HG03097 (cell line): ENCODE measurements around the gene PCNT.
"Not testable (repeated sequence)": the region's sequence is repeated elsewhere in the genome, so short reads cannot be mapped to it uniquely, and the experiment has no call there.

Source experiments
- ATAC-seq: cut with Tn5 transposase; IDR thresholded peaks from one replicate; pipeline ENCODE4 v1.9.1; 2021; ENCODE audit not compliant: unreplicated experiment, low FRiP score

The PCNT gene

DNA sequence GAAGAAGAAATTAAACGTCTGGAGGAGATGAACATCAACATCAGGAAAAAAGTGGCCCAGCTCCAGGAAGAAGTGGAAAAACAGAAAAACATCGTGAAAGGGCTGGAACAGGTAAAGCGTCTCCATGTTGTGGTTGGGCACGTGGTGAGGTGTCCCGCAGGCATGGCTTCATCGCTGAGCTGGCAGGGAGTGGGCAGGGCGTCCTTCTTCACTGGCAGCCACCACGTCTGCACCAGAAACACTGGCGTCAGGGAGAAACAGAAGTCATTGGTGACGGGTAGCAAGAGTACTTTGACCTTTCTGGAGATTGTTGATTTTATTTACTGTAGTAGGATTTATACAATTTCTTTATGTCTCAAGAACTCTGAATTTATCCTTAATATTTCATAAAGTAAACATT, 75.7 kb downstream of the PCNT start:
- no peak for ATAC-seq

DNA sequence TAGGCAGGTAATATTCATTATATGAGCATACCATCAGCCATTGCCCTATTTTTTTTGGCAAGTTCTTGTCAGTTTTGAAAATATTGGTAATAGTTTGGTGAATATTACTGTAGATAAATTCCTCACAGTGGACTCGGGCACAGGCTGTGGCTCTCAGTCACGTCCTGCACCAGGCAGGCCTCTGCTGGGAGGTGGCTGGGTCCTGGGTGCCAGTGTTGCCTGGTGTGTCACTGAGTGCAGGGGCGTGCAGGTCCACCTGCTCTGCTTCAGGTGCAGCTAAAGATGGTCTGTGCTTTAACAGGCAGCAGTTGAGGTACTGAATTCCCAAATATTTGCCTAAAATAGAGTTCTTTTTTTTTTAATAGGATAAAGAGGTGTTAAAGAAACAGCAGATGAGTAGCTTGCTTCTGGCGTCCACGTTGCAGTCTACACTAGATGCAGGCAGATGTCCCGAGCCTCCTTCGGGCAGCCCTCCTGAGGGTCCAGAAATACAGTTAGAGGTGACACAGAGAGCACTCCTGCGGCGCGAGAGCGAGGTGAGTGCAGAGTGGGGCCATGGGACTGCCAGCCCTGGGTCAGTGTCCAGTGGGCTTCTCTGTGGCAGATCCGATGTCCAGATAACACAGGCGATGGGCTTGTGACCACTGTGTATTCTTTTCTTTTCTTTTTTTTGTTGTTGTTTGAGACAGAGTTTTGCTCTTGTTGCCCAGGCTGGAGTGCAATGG, 77.4 kb downstream of the PCNT start:
- no peak for ATAC-seq

DNA sequence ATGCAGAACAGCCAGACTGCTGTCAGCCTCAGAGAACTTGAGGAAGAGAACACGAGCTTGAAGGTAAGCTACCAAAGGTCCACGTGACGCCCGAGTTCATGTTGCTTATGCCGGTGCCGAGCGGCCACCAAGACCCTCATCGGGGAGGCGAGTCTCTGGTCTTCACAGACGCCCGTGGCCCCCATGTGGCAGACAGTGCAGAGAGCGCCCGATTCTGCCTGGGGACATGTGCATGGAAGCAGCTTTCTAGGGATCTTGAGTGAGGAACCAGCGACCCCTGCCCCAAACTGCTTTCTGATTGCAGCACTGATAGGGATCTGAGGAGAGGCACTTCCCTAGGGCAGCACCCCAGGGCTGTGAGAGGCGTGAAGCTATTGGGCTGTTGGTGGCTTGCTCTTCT, 78.5 kb downstream of the PCNT start:
- ATAC-seq: no peak

DNA sequence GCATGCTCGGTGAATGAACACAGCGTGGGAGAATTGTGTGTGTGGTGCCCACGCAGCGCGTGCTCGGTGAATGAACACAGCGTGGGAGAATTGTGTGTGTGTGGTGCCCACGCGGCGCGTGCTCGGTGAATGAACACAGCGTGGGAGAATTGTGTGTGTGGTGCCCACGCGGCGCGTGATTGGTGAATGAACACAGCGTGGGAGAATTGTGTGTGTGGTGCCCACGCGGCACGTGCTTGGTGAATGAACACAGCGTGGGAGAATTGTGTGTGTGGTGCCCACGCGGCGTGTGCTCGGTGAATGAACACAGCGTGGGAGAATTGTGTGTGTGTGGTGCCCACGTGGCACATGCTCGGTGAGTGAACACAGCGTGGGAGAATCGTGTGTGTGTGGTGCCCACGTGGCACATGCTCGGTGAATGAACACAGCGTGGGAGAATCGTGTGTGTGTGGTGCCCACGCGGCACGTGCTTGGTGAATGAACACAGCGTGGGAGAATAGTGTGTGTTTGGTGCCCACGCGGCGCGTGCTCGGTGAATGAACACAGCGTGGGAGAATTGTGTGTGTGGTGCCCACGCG, 79.4 kb downstream of the PCNT start:
- ATAC-seq: not testable (repeated sequence)

DNA sequence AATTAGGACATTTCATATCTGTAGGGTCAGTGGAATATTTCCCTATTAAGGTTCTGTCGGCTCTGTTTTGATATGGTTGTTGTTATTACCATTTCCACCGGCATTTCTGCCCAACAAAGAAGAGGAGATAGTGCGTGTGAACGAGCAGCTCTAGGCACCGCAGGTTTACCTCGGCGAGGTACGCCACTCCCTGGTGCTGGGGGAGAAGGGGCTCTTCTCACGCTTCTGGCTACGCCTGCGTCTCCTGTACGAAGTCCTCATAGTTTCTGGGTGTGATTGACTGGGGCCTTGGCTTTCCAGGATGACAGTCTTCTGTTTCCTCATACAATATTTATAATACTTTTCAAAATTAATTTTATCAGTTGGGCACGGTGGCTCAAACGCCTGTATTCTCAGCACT, 80.3 kb downstream of the PCNT start:
- no peak for ATAC-seq

DNA sequence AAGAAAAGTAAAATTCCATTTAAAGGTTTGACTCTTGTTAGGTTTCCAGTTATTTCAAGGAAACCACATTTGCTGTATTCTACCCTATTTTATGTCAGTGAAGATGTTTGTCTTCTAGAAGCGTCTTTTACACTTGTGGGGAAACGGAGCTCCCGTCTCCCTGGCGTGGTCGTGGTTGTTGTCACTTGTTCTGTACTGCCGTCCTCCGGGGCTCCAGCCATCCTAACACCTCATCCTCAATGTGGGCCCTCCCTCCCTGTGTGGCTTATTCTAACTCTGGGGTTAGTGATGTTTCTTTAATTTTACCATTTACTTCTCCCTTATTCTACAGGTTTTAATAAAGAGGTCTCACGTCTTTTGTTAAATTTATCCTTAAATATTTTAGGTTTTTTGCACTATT, 82.0 kb downstream of the PCNT start:
- no peak for ATAC-seq

DNA sequence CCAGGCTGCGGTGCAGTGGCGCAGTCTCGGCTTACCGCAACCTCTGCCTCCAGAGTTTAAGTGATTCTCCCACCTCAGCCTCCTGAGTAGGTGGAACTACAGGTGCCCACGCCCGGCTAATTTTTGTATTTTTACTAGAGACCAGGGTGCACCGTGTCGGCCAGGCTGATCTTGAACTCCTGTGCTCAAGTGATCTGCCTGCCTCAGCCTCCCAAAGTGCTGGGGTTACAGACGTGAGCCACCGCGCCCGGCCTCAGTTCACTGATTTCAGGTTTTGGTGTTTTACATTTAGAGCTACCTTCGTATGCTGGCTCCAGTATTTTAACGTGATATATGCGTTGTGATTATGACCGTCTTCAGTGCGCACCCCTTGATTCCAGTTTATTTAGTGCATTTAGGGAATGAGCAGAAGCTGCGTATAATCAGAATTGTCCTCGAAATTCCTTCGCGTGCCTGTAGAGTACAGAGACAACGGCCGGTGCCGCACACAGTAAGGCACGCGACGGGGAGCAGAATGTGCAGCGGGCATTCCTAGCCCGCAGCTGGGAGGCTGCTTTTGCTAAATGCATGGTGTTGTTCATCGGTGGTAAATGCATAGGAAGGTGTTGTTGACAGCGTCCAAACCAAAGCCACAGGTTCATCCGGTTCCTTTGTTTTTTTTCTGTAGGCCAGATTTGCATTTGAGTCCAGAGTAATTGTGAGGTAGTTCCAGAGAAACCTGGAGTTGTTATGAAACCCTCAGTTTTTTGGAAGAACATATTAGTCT, 85.9 kb downstream of the PCNT start:
- ATAC-seq: no peak

DNA sequence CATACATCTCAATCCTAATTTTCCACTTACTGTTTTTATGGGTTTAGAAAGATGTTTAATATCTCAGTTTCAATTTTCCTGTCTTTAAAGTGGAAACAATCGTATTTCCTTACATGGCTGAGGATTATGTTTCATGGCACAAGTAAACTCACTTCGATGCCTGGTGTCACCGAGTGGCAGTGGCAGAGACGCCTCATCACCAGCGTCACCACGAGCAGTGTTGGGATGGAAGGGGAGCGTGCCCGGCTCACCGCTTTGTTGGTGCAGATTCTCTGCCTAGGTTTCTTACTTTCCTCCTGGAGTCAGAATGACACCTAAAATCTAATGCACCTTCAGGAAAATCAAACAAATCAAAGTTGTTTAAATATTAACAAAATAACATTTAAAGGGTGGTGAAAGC, 86.6 kb downstream of the PCNT start:
- ATAC-seq: no peak

DNA sequence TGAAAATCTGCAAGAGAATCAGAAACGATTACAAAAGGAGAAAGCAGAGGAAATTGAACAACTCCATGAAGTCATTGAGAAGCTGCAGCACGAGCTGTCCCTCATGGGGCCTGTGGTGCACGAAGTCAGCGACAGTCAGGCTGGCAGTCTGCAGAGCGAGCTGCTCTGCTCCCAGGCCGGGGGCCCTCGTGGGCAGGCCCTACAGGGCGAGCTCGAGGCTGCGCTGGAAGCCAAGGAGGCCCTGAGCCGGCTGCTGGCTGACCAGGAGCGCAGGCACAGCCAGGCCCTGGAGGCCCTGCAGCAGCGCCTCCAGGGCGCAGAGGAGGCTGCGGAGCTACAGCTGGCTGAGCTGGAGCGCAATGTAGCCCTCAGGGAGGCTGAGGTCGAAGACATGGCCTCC, 87.3 kb downstream of the PCNT start:
- ATAC-seq: no peak

DNA sequence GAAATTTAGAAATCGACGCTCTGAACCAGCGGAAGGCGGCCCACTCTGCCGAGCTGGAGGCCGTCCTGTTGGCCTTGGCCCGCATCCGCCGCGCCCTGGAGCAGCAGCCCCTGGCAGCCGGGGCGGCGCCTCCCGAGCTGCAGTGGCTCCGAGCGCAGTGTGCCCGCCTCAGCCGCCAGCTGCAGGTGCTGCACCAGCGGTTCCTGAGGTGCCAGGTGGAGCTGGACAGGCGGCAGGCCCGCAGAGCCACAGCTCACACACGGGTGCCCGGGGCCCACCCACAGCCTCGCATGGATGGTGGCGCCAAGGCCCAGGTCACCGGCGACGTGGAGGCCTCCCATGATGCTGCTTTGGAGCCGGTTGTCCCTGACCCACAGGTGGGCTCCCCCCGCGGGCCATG, 87.7 kb downstream of the PCNT start:
- ATAC-seq: no peak

DNA sequence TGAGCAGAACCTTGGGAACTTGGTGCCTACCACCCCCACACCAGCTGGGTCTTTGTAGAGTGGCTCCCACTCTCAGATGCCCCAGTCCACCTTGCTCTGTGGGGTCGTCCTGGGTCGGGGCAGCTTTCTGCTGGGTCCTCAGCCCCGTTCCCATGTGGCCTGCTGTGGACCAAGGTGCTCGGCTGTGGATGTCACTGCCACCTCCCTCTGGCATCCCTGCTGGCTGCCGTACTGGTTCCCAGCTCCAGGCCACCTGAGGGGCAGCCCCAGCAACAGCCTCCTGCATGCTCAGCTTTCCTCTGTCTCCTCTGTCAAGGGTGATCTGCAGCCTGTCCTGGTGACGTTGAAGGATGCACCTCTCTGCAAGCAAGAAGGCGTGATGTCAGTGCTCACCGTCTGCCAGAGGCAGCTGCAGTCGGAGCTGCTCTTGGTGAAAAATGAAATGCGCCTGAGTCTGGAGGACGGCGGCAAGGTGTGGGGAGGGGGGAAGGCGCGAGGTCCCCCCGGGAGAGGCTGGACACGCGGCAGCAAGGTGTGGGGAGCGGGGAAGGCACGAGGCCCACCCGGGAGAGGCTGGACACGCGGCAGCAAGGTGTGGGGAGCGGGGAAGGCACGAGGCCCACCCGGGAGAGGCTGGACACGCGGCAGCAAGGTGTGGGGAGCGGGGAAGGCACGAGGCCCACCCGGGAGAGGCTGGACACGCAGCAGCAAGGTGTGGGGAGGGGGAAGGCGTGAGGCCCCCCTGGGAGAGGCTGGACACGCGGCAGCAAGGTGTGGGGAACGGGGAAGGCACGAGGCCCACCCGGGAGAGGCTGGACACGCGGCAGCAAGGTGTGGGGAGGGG, 88.8 kb downstream of the PCNT start:
- no peak for ATAC-seq

DNA sequence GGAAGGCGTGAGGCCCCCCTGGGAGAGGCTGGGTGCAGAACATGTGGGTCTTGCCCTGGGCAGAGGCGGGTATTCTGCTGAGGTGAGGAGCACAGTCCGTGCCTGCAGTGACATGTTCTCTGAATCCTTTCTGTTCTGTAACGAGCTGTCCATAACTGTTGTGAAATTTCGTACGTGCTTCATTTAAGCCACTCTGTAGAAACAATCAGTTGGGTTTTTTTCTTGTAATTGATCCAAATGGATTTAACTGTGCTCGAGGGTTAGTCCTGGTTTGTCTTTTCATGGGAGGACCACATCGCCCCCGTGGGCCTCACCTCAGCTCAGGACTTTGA, 89.4 kb downstream of the PCNT start:
- ATAC-seq: no peak

DNA sequence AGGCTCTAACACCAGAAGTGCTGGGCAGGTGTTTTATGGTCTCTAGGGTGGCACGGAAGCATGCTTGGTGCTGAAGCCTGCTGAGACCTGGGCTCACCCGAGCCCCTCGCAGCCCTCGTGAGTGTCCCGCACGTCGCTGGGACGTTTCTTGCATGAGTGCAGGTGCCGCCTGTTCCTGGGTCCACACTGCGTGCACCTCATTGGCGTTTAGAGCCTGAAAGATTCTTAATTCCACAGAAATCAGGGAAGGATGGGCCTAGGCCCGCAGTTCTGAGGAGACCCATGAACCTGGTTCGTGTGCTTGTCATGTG, 91.0 kb downstream of the PCNT start:
- ATAC-seq: no peak

DNA sequence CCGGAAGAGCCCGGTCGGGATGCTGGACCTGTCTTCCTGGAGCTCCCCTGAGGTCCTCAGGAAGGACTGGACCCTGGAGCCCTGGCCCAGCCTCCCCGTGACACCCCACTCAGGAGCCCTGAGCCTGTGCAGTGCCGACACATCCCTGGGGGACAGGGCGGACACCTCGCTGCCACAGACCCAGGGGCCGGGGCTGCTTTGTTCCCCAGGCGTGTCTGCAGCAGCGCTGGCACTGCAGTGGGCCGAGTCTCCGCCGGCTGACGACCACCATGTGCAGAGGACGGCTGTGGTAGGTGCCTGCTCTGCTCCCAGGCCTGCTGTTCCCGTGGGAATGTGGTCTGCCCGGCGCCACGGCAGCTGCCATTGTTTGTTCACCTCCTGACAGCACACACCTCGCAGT, 92.6 kb downstream of the PCNT start:
- ATAC-seq: no peak

DNA sequence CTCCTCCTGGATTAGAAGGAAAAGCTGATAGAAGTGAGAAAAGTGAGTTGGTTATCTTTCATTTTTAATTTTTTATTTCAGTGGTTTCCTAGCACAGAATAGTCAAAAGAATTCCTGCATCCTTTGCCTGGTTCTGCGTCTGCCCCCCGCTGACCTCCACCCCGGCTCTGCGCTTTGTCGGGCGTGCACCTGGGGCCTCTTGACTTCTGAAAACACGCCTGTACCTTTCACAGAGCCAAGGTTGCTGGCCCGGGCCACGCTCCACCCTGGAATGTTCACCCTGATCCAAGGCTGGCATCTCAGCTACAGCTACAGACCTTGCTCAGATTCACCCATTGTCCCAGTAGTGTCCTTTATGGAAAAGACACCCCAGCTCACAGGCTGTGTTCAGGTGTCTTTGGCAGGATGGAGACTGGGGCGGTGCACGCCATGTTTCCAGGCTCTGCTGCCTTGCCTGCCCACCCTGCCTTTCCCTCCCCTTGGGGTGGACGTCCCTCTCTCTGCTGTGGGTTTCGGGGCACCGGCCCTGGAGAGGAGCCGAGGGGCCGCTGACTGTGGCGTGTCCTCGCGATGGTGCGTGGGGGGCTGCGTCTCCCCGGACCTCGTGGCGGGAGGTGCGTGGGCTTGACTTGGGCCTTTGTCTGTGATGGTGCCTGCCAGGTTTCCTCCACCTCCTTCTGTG, 94.5 kb downstream of the PCNT start:
- no peak for ATAC-seq

DNA sequence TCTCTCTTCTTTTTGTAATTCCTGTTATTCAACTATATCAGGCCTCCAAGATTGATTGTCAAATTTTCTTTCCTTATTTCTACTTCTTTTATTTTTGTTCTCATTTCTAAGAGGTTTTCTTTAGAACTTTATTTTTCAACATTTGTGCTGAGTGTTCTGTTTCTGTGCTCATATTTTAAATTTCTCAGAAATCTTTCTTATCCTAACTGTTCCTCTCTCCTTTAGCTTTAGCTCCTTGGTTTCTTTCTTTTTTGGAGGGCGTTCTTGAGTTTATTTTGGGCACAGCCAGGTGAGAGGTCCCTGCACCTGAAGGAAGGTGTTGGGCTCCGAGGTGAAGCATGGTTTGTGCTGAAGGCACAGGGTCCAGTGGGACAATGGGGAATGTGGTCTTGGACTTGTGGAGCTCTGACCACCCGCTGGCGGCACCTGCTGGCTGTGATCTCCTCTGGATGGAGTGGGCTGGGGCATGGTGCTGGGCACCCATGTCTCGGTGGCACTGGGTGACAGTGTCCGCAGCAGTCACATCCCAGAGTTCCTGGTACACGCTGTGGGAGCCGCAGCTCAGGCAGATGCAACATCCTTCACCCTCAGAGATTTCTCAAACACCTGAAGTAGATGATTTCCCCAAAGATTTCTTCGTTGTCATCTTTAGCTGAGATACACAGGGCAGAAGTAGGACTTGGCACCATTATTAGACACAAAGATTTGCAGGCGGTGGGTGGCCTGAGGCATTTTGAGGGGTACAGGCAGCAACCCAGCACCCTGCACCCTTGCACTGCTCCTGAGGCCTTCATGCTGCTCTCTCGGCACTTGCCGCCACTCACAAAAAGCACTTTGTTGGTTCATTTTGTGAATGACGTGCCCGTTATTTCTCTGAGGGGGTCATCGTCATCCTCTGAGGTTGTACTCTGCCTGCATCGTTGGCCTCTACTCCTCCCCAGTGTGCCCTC, 96.6 kb downstream of the PCNT start:
- ATAC-seq: no peak

DNA sequence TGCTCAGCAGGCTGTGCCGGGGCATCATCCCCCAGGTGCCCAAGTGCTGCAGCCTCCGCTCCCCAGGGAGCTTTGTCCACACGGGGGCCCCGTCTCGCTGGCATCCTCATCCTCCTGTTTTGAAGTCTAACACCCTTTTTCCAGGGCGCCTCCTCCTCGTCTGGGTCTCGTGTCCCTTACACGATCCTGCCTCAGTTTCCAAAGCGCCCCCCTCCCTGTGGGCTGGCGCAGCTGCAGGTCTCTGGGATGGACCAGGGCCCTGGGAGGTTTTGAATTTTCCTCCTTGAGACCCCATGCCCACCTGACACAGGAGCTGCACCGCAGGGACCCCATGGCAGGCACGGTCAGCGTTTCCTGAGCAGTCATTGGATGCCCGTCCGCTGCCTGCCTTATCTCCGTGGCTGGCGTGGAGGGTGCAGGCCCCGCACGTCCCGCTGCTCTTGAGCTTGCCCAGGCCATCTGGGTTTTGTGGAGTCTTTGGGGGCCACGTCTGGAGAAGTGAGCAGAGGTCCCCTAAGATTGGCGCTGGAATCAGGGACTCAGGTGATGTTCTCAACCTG, 97.3 kb downstream of the PCNT start:
- no peak for ATAC-seq

DNA sequence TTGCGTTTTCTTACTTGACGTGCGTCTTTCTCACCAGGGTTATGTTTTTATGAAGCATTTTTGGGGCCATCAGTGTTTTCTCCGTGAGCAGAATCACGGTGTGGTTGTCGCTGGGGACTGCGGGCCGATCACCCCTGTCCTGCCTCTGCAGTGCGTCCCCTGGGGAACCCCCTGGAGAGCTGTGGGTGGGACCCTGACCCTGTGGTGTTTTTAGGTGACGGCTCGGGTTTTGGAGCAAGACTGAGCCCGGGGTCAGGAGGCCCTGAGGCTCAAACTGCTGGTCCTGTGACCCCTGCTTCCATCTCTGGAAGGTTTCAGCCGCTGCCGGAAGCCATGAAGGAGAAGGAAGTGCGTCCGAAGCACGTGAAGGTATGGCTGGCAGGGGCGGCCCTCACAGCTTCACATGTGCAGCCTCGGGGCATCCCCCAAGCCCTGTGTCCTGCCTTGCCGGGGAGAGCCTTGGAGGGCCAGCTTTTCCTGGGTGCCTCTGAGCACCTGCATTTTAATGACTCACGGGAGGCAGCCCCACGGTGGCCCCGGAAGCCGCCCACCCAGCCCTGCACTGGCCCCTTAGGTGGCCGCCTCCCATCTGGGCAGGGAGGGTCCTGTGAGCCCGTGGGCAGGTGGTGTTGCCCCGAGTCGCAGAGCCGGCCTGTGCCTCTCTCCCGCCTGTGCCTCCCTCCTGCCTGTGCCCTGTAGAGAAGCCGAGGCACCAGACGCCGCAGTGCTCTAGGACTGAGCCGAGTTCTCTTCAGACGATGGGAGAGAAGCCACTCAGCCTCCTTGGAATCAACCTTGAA, 98.0 kb downstream of the PCNT start:
- no peak for ATAC-seq
